Stimulated activated CD4-positive, alpha-beta T cell treated with anti-CD3 and anti-CD28 coated beads, Interleukin-4, amount 100 ng/mL, for 24 hours (primary cell): ENCODE data around the gene SLC13A1.

Experiments
- DNase-seq: peaks from one replicate; pipeline ENCODE4 v3.0.0-alpha.2; 2020

Gene SLC13A1

GRCh38 chr7:123191132-123191531 lies 8.6 kb downstream of the SLC13A1 start:
- DNase-seq, result no peak

- DNase-seq, result no peak
These were observed 9.5 kb downstream of the SLC13A1 start for GRCh38 chr7:123190109-123190831.

DNA sequence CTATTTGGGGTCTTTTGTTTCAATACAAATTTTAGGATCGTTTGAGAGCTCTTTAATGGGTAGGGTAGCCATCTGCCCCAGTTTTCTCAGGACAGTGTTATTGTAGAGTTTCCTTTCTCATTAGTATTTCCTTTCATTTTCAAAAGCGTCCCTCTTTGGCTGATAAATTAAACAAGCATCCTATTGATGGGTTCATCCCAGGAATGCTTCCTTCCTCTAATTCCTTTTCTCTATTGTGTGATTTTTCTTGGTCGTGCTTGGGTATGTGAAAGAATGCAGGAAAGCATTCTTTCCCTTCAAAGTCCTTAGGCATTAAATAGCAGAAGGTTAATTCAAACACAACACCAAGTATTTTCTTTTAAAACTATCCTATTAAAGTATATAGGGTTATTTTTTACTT lies 14.0 kb downstream of the SLC13A1 start:
- no peak for DNase-seq

GRCh38 chr7:123184271-123184670 lies 15.5 kb downstream of the SLC13A1 start:
- no peak for DNase-seq

GRCh38 chr7:123183431-123183830 lies 16.3 kb downstream of the SLC13A1 start:
- no peak for DNase-seq

DNA sequence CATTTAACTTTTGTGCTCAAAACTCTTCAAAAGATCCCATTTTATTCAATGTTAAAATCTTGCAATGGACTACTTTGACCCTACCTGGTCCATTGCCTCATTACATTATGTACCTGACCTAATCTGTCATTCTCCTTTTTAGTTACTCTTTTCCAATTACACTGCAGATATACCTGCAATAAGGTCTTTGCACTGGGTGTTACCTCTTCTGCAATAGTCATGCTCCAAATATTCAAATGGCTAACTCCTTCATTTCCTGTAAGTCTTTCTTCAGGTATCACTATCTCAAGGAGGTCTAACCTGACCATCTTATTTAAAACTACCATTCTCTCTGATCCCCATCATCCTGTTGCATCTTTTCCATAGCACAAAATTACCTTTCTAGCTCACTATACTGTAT lies 22.3 kb downstream of the SLC13A1 start:
- no peak for DNase-seq

DNA sequence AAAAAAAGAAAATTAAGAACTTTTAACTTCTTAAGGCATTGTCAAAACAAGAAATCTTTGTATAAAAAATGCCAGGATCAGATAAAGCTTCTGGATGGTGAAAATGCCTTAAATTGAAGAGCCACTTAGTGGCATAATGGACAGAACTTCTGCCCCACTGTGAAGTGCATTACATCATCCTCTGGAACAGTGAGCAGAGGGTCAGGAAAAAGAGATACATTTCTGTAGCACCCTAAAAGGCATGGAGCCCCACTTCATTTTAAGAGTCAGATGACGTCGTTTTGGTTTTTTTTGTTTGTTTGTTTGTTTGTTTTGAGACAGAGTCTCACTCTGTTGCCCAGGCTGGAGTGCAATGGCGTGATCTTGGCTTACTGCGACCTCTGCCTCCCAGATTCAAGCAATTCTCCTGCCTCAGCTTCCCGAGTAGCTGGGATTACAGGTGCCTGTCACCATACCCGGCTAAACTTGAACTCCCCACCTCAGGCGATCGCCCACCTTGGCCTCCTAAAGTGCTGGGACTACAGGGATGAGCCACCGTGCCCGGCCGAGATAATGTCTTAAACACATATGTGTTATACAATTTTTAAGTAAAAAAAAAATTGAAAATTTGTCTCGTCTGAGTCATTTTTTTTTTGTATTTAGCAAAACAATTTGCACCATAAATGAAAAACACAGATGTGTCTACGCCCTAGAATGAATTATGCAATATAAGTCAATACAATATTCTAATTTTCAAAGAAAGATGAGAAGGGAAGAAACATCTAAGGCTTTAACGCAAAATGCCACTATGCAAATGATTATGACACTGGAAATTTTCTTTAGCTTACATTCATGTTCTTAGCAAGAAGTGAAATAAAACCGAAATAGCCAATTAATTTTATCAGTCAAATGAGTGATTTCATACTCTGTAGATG lies 29.2 kb downstream of the SLC13A1 start:
- DNase-seq, result no peak

DNA sequence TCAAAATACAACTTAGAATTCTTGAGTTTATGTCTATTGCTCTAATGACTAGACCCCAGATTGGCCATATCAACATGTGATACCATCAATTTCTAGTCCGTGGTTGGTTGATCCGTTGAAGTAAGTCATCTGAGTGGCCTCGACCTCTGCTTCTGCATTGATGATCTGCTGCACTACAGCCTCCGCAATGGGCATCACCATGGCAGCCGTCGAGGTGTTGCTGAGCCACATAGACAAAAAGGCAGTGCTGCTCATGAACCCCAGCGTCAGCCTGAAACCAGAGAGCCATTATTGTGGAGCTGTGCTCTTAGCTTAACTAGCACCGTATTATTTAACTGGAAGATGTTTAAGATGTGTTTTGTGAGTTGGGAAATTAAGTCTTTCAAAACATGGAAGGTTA lies 30.7 kb downstream of the SLC13A1 start:
- no peak for DNase-seq

- DNase-seq, result no peak
These were observed 42.2 kb downstream of the SLC13A1 start for GRCh38 chr7:123157606-123158005.

- DNase-seq, result no peak
These were observed 44.2 kb downstream of the SLC13A1 start for GRCh38 chr7:123155571-123155970.

GRCh38 chr7:123154231-123154860 lies 45.4 kb downstream of the SLC13A1 start:
- DNase-seq, result peak; percentile 26

- DNase-seq, result no peak
These were observed 48.3 kb downstream of the SLC13A1 start for GRCh38 chr7:123151443-123151842.

DNA sequence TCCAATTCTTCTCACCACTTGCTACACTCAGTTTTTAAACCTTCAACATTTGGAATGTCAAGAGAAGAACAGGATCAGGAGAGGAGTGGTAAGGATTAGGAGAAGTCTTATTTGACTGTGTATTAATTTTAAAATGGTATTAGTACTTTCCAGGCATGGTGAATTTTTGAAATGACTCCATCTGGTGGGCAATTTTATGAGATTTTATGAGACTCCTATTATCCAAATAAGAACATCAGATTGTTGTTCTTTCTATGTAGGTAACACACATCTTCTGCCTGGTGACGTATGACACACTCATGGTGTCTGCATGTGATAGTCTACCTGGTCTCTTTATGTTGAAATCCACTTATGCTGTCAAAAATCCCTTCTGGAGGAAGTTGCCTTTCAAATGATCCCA lies 51.0 kb downstream of the SLC13A1 start:
- no peak for DNase-seq

- DNase-seq, result no peak
These were observed 56.3 kb downstream of the SLC13A1 start for GRCh38 chr7:123143252-123144006.

DNA sequence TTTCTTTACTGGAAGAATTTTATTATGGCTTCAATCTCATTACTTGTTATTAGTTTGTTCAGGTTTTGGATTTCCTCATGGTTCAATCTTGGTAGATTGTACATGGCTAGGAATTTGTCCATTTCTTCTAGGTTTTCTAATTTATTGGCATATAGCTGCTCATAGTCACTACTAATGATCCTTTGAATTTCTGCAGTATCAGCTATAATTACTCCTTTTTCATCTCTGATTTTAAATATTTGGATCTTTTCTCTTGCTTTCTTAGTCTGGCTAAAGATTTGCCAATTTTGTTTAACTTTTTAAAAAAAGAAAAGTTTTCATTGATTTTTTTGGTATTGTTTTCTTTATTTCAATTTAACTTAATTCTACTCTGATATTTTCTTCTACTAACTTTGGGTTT lies 59.2 kb downstream of the SLC13A1 start:
- DNase-seq, result no peak

GRCh38 chr7:123135960-123136359 lies 63.8 kb downstream of the SLC13A1 start:
- no peak for DNase-seq

GRCh38 chr7:123133924-123134323 lies 65.8 kb downstream of the SLC13A1 start:
- DNase-seq, result no peak

DNA sequence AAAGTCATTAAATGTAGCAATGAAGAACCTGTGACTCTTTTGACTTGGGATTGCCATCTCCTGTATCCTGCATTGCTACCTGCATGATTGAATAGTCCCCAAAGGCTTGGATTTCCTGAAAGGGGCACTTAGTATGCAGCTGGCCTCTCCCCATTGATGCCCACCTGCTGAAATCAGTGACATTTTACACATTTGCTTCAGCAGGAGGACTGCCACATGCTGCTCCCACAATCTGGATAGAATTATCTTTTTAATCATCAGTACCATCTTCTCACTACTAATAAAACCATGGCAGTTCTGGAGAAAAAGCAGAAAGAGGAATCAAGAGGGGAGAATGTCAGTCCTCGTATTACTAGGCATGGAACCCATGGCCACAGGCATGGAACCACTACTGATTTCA lies 67.8 kb downstream of the SLC13A1 start:
- DNase-seq, result no peak

DNA sequence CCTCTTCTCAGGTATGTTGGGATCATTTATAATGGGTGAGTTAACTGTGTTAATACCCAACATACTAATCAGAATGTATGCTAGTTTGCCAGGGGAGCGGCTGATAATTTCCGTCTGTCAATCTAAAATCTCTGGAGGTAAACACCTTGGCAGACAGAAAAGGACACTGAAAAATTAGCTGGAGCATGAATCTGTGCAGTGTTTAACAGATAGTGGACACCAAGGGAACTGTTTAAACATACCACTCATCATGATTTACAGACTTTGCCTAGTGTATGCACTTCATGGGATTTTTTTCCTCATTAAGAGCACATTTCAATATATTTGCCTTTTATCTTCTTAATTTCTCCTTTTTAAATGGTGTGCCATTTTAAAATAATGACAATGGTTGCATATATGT lies 68.2 kb downstream of the SLC13A1 start:
- DNase-seq, result no peak

GRCh38 chr7:123131140-123131539 lies 68.6 kb downstream of the SLC13A1 start:
- DNase-seq, result no peak

- no peak for DNase-seq
These were observed 73.1 kb downstream of the SLC13A1 start for GRCh38 chr7:123126691-123127090.

DNA sequence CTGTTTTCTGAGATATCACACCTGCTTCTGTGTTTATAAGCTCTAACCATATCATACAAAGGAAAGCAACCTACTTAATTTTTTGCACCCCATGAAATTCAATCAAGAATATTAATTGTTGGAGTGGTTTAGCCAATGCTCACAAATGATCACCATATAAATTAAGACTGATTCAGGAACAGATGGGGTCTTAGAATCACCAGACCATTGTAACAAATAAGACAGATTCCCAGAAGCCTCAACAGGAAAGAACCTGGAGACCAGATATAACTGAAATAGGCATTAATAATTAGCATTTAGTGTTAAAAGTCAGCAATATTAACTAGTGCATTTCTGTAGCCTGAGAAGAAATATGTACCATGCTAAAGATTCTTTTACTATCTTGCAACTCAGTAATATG lies 73.6 kb downstream of the SLC13A1 start:
- no peak for DNase-seq

DNA sequence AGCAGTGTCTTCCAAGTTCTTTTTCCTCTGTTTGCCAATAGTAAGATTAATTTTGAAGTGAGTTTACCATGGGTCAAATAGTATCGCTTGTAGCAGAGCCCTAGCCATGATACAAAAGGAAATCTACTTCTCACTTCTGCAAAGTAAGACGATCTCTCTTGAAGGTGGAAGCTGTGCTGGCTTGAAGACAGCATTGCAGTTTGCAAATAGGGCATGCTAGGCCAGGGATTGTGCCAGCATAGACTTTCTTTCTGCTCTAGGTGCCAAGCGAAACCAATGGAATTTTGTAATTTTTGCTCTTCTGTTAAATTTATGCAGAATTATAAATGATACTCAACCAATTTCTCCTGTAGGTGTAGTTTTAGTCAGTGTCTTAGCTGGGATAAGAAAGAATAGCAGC lies 74.5 kb downstream of the SLC13A1 start:
- DNase-seq, result no peak
